ENCODE measurements around the gene ISM1.

DNA sequence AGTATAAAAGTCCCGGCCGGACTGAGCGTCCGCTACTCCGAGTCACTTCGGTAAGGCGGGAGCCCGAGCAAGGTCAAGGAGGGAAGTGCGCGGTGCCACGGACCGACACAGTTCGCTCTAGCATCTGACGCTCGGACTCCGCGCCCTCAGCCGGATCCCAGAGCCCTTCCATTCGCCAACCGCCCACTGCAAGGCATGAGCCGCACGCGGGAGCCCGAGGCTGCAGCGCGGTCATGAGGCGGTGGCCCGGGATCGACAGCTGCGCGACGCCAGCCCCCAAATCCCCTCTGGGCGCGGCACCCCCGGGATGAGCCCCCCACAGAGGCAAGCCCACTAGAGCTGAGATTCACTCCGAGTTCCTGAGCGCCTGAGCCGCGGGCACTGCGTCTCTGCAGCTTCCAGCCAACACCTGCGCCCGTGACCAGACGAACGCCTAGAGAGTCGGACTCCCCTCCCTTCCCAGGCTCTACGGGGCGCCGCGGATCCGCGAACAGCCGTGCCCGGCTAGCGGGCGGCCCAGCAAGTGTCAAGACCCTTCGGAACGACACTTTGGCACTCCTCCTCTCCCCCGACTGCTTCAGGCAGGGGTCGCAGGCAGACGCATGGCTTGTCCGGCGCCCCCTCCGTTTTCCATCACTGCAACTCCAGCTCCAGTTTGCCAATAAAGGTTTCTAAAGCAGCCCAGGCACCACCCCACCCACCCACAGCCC, 725 bp upstream of the ISM1 start:
- TF ChIP-seq CTCF (IDR thresholded peaks at IDR 0.05) (no peak), POLR2A (IDR thresholded peaks at IDR 0.05) (no peak), EP300 (IDR thresholded peaks at IDR 0.05) (no peak)
